ENCODE measurements around the gene SLC19A1. TPM values are rescaled to one million over a fixed set of nuclear protein-coding genes. Genes with fewer than 3 reads are reported as not detected.
A peak's percentile ranks its signal among the peaks of the same experiment; 100 is the strongest.

The SLC19A1 gene
- polyA plus RNA-seq, 4 donors = 12.6 to 20.8 (median 15.0) TPM

DNA sequence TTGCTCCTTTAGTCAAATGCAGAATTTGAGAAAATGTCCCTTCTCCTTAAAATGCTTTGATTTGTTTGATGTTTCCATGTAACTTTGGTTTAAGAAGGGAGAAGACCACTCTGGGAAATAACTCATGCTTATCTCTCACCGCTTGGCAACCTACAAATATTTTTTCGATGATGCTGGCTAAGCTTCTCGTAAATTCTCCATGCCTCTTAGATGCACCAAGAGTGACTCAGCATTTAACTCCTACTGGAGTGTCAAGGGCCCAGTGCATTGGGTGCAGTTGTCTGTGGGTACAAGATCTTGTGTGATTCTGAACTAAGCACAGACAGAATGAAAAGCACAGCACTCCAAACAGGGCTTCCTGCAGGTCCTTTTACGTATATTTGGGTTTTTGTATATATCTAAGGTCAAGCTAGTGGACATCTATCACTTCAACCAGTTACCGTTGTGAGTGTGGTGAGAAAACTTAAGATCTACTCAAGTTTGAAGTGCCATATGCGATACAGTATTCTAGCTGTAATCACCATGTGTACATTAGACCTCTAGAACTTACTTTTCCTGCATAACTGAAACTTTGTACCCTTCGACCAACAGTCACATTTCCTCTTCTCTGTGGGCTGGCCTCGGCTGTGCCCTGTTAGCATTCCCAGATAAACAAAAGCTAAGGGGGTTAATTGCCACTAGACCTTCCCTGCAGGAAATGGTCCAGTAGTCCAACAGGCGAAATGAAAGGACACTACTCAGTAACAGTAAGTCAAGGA is 81.5 kb downstream of the SLC19A1 start:
- peaks cover 0 to 19% of the 10 kb centered on the region in 2 donors for H3K9me3 ChIP-seq (ENCODE audit: control insufficient read depth in 2 of 2, insufficient read depth in 1 of 2, low read depth in 1 of 2, low read length in 1 of 2)
- H3K27me3 ChIP-seq (ENCODE audit: control insufficient read depth in 3 of 3, insufficient read depth in 3 of 3, low read length in 3 of 3) = no peaks in the 10 kb centered on the region
- H3K27ac ChIP-seq (ENCODE audit: low read depth in 1 of 3, low read length in 2 of 3) = no peak overlapping the region
- H3K36me3 ChIP-seq (ENCODE audit: control insufficient read depth in 3 of 3, insufficient read depth in 2 of 3, low read depth in 1 of 3, low read length in 3 of 3) = peaks cover 0 to 3% (median 0%) of the 10 kb centered on the region in 3 donors
- FAIRE-seq (no peak), DNase-seq (peak in 1 of 2 donors; percentile 27)
- WGBS, 3 donors = 67 to 71% (median 71%) methylated on average over 9 of the region's 9 CpGs
- no peak overlapping the region for H3K4me3 ChIP-seq (ENCODE audit: low read depth in 1 of 3, low read length in 3 of 3)
- H3K4me1 ChIP-seq (ENCODE audit: control insufficient read depth in 3 of 3, insufficient read depth in 2 of 3, low read depth in 1 of 3, low read length in 2 of 3) = peaks cover 0 to 5% (median 0%) of the 10 kb centered on the region in 3 donors

DNA sequence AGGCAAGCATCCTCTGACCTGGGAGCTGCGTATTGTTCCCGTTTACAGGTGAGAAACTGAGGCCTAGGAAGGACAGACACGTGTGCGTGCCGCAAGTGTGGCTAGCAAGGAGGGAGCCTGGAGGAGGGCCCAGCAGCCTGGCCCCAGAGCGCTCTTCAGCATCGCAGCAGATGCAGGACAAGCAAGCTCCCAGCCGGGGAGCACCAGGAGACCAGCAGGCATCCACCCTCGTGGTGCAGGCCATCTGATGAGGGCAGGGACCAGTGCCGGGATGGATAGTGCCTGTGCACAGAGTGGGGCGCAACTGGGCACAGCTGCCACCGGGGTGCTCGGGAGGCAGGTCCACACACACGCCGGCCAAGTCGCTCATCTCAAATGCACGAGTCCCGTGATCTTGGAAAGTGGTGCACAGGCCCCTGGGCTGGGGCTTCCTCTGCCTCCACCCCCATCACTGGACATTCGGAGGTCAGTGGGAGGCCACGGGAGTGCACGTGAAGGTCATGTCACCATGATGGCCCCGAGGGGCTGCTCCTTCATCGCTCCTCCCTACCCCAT is 82.2 kb downstream of the SLC19A1 start:
- no peak for FAIRE-seq
- WGBS, 3 donors = 81 to 93% (median 81%) methylated on average over 23 of the region's 23 CpGs
- Histone ChIP-seq H3K4me1 (ENCODE audit: control insufficient read depth in 3 of 3, insufficient read depth in 2 of 3, low read depth in 1 of 3, low read length in 2 of 3) (peaks cover 0 to 10% (median 0%) of the 10 kb centered on the region in 3 donors), H3K4me3 (ENCODE audit: low read depth in 1 of 3, low read length in 3 of 3) (no peak overlapping the region), H3K27me3 (ENCODE audit: control insufficient read depth in 3 of 3, insufficient read depth in 3 of 3, low read length in 3 of 3) (no peaks in the 10 kb centered on the region), H3K9me3 (ENCODE audit: control insufficient read depth in 2 of 2, insufficient read depth in 1 of 2, low read depth in 1 of 2, low read length in 1 of 2) (peaks cover 0 to 19% of the 10 kb centered on the region in 2 donors), H3K36me3 (ENCODE audit: control insufficient read depth in 3 of 3, insufficient read depth in 2 of 3, low read depth in 1 of 3, low read length in 3 of 3) (peaks cover 0 to 3% (median 0%) of the 10 kb centered on the region in 3 donors), H3K27ac (ENCODE audit: low read depth in 1 of 3, low read length in 2 of 3) (no peak overlapping the region)
- DNase-seq = no peak

GRCh38 chr21:45459171-45460010 is 82.8 kb downstream of the SLC19A1 start:
- DNase-seq (peak in 1 of 2 donors; percentile 39), FAIRE-seq (no peak)
- Histone ChIP-seq H3K27me3 (ENCODE audit: control insufficient read depth in 3 of 3, insufficient read depth in 3 of 3, low read length in 3 of 3) (no peaks in the 10 kb centered on the region), H3K4me1 (ENCODE audit: control insufficient read depth in 3 of 3, insufficient read depth in 2 of 3, low read depth in 1 of 3, low read length in 2 of 3) (peaks cover 0 to 10% (median 0%) of the 10 kb centered on the region in 3 donors), H3K4me3 (ENCODE audit: low read depth in 1 of 3, low read length in 3 of 3) (no peak overlapping the region), H3K27ac (ENCODE audit: low read depth in 1 of 3, low read length in 2 of 3) (no peak overlapping the region), H3K36me3 (ENCODE audit: control insufficient read depth in 3 of 3, insufficient read depth in 2 of 3, low read depth in 1 of 3, low read length in 3 of 3) (peaks cover 0 to 3% (median 0%) of the 10 kb centered on the region in 3 donors), H3K9me3 (ENCODE audit: control insufficient read depth in 2 of 2, insufficient read depth in 1 of 2, low read depth in 1 of 2, low read length in 1 of 2) (peaks cover 0 to 19% of the 10 kb centered on the region in 2 donors)
- WGBS, 3 donors = 67 to 84% (median 69%) methylated on average over 19 to 23 of the region's 23 CpGs

DNA sequence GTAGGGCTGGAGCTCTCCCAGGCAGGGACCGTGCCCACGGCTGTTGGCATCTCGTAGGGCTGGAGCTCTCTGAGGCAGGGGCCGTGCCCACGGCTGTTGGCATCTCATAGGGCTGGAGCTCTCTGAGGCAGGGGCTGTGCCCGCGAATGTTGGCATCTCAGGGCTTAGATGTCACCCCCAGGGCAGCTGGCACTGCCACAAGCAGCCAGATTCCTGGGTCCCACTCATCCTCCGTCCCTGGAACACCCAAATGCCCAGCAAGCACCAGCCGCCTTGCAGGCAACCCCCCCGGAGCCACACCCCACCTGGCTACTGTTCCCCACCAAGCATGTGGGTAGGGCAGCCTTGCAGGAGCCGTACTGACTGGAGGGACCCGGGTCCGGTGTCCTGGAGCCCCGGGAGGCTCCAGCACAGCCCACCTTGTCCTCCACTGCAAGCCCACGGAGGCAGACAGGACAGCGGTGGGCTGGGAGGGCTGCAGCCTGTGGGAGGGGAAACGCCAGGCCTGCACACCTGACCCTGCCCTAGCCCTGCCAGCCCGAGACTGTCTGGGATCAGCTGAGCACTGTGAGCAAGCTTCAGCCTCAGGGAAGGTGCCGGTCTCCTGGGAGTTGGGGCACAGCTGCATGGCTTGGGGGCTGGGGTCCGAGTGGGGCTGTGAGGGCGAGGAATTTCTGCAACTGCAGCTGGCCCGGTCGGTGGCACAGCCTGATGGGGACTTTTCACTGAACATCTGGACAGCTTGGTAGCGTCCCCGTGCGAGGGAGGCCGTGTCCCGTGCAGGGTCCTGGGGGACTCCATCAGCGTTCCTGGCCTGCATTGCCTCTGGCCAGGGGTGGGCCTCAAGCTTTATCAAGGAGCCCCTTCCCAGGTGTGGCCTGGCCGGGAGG is 83.7 kb downstream of the SLC19A1 start:
- peaks cover 0 to 3% (median 0%) of the 10 kb centered on the region in 3 donors for H3K36me3 ChIP-seq (ENCODE audit: control insufficient read depth in 3 of 3, insufficient read depth in 2 of 3, low read depth in 1 of 3, low read length in 3 of 3)
- no peak overlapping the region for H3K4me3 ChIP-seq (ENCODE audit: low read depth in 1 of 3, low read length in 3 of 3)
- no peak for FAIRE-seq
- no peak overlapping the region for H3K27ac ChIP-seq (ENCODE audit: low read depth in 1 of 3, low read length in 2 of 3)
- peaks cover 0 to 19% of the 10 kb centered on the region in 2 donors for H3K9me3 ChIP-seq (ENCODE audit: control insufficient read depth in 2 of 2, insufficient read depth in 1 of 2, low read depth in 1 of 2, low read length in 1 of 2)
- peaks cover 0 to 10% (median 0%) of the 10 kb centered on the region in 3 donors for H3K4me1 ChIP-seq (ENCODE audit: control insufficient read depth in 3 of 3, insufficient read depth in 2 of 3, low read depth in 1 of 3, low read length in 2 of 3)
- DNase-seq = no peak
- WGBS, 3 donors = 67 to 84% (median 72%) methylated on average over 30 of the region's 30 CpGs
- no peaks in the 10 kb centered on the region for H3K27me3 ChIP-seq (ENCODE audit: control insufficient read depth in 3 of 3, insufficient read depth in 3 of 3, low read length in 3 of 3)

GRCh38 chr21:45457832-45458172 is 84.4 kb downstream of the SLC19A1 start:
- FAIRE-seq = no peak
- WGBS, 3 donors = 68 to 77% (median 73%) methylated on average over 8 to 9 of the region's 9 CpGs

GRCh38 chr21:45457161-45457831 is 84.9 kb downstream of the SLC19A1 start:
- peaks cover 0 to 3% (median 0%) of the 10 kb centered on the region in 3 donors for H3K36me3 ChIP-seq (ENCODE audit: control insufficient read depth in 3 of 3, insufficient read depth in 2 of 3, low read depth in 1 of 3, low read length in 3 of 3)
- WGBS, 3 donors = 67 to 82% (median 69%) methylated on average over 25 of the region's 25 CpGs
- FAIRE-seq (no peak), DNase-seq (no peak)
- H3K27ac ChIP-seq (ENCODE audit: low read depth in 1 of 3, low read length in 2 of 3) = no peak overlapping the region
- H3K4me3 ChIP-seq (ENCODE audit: low read depth in 1 of 3, low read length in 3 of 3) = no peak overlapping the region
- peaks cover 0 to 13% of the 10 kb centered on the region in 2 donors for H3K9me3 ChIP-seq (ENCODE audit: control insufficient read depth in 2 of 2, insufficient read depth in 1 of 2, low read depth in 1 of 2, low read length in 1 of 2)
- peaks cover 0 to 10% (median 0%) of the 10 kb centered on the region in 3 donors for H3K4me1 ChIP-seq (ENCODE audit: control insufficient read depth in 3 of 3, insufficient read depth in 2 of 3, low read depth in 1 of 3, low read length in 2 of 3)
- no peaks in the 10 kb centered on the region for H3K27me3 ChIP-seq (ENCODE audit: control insufficient read depth in 3 of 3, insufficient read depth in 3 of 3, low read length in 3 of 3)

More at GRCh38 chr21:45457832-45458172, 84.4 kb downstream of the SLC19A1 start:
- Histone ChIP-seq H3K9me3 (ENCODE audit: control insufficient read depth in 2 of 2, insufficient read depth in 1 of 2, low read depth in 1 of 2, low read length in 1 of 2) (peaks cover 0 to 13% of the 10 kb centered on the region in 2 donors), H3K4me3 (ENCODE audit: low read depth in 1 of 3, low read length in 3 of 3) (no peak overlapping the region), H3K27me3 (ENCODE audit: control insufficient read depth in 3 of 3, insufficient read depth in 3 of 3, low read length in 3 of 3) (no peaks in the 10 kb centered on the region), H3K4me1 (ENCODE audit: control insufficient read depth in 3 of 3, insufficient read depth in 2 of 3, low read depth in 1 of 3, low read length in 2 of 3) (peaks cover 0 to 10% (median 0%) of the 10 kb centered on the region in 3 donors), H3K36me3 (ENCODE audit: control insufficient read depth in 3 of 3, insufficient read depth in 2 of 3, low read depth in 1 of 3, low read length in 3 of 3) (peaks cover 0 to 3% (median 0%) of the 10 kb centered on the region in 3 donors), H3K27ac (ENCODE audit: low read depth in 1 of 3, low read length in 2 of 3) (no peak overlapping the region)
- no peak for DNase-seq

DNA sequence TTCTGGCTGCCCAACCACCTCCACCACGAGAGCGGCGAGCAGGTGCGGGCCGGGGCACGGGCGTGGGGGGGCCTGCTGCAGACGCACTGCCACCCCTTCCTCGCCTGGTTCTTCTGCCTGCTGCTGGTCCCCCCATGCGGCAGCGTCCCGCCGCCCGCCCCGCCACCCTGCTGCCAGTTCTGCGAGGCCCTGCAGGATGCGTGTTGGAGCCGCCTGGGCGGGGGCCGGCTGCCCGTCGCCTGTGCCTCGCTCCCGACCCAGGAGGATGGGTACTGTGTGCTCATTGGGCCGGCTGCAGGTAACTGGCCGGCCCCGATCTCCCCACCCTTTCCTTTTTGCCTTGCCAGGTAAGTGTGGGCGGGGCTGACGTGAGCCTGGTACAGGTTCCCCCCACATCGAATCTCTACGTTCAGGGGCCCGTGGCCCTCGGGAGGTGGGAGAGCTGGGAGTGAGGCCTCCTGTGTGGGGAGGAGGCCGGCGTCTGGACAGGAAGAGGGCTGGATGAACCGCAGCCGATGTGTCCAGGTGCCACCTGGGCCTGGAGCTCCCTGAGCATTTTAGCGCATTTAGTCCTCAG is 85.6 kb downstream of the SLC19A1 start:
- FAIRE-seq = no peak
- Histone ChIP-seq H3K27me3 (ENCODE audit: control insufficient read depth in 3 of 3, insufficient read depth in 3 of 3, low read length in 3 of 3) (no peaks in the 10 kb centered on the region), H3K9me3 (ENCODE audit: control insufficient read depth in 2 of 2, insufficient read depth in 1 of 2, low read depth in 1 of 2, low read length in 1 of 2) (peaks cover 0 to 11% of the 10 kb centered on the region in 2 donors), H3K4me1 (ENCODE audit: control insufficient read depth in 3 of 3, insufficient read depth in 2 of 3, low read depth in 1 of 3, low read length in 2 of 3) (peaks cover 0 to 10% (median 0%) of the 10 kb centered on the region in 3 donors), H3K27ac (ENCODE audit: low read depth in 1 of 3, low read length in 2 of 3) (no peak overlapping the region), H3K36me3 (ENCODE audit: control insufficient read depth in 3 of 3, insufficient read depth in 2 of 3, low read depth in 1 of 3, low read length in 3 of 3) (peaks cover 0 to 3% (median 0%) of the 10 kb centered on the region in 3 donors), H3K4me3 (ENCODE audit: low read depth in 1 of 3, low read length in 3 of 3) (no peak overlapping the region)
- 76 to 89% (median 82%) methylated on average over 36 to 38 of the region's 38 CpGs for WGBS, 3 donors
- no peak for DNase-seq
